ENCODE data around the gene PCDH8. TPM values are rescaled to one million over a fixed set of nuclear protein-coding genes. Genes with fewer than 3 reads are reported as not detected.

The PCDH8 gene
- total RNA-seq, 1 experiment from 2014 or later: not detected

GRCh38 chr13:52850072-52850395 is 1.6 kb upstream of the PCDH8 start:
- no peak overlapping the region for H2AFZ ChIP-seq (ENCODE audit: low read depth, low read length, poor library complexity, severe bottlenecking)
- no peaks in the 10 kb centered on the region for H4K20me1 ChIP-seq (ENCODE audit: insufficient read depth)
- no peak overlapping the region for H3K9ac ChIP-seq (ENCODE audit: low read length)
- ATAC-seq (no peak), DNase-seq (ENCODE audit: low read depth, low spot score) (no peak)
- intact Hi-C loops (cut with micrococcal nuclease): no loop called here
- H3K9me3 ChIP-seq (ENCODE audit: control insufficient read depth in 1 of 2, insufficient read depth in 1 of 2, low read depth in 1 of 2, low read length in 2 of 2): no peaks in the 10 kb centered on the region
- H3K4me3 ChIP-seq (replicated peaks in 1 of 2; ENCODE audit: low read depth in 1 of 2, low read length in 2 of 2): no peak overlapping the region
- no peaks in the 10 kb centered on the region for H3K36me3 ChIP-seq (ENCODE audit: control insufficient read depth in 1 of 2, insufficient read depth in 2 of 2, low read length in 2 of 2)
- no peak overlapping the region for H3K27ac ChIP-seq (ENCODE audit: low read depth, low read length)
- RAD21 ChIA-PET (ENCODE audit: low non-redundant PET in 1 of 2, low total read pairs in 2 of 2, uncharacterized antibody in 2 of 2, unreplicated experiment in 2 of 2): interaction anchor here in 1 of 2 experiments (0.7 kb wide), 1 partner anchor 185 kb away, joined by 3 read pairs; no protein-coding TSS in a partner anchor
- H3K27me3 ChIP-seq (ENCODE audit: insufficient read depth, low read length): 0 out of 2 replicates have a peak, but pooled peaks cover 7% of the 10 kb centered on the region
- no peaks in the 10 kb centered on the region for H3K9me2 ChIP-seq (ENCODE audit: insufficient read depth)
- CTCF ChIA-PET: interaction anchor here (0.9 to 1.1 kb wide), 2 partner anchors 12 to 118 kb away, joined by 3 read pairs; no protein-coding TSS in a partner anchor
- no TSS peak for BruUV-seq (replicated peaks)
- H3K4me1 ChIP-seq (ENCODE audit: control insufficient read depth in 1 of 2, insufficient read depth in 2 of 2, low read length in 2 of 2): no peaks in the 10 kb centered on the region
- H3K79me2 ChIP-seq (ENCODE audit: insufficient read depth, low read length): no peaks in the 10 kb centered on the region
- POLR2A ChIA-PET: no interaction called here
- no peak for TF ChIP-seq RAD21 (IDR thresholded peaks at IDR 0.05; ENCODE audit: low read depth)
- TF ChIP-seq CTCF (IDR thresholded peaks at IDR 0.05 in 2 of 3, conservative IDR thresholded peaks at IDR 0.05 in 1 of 3; ENCODE audit: borderline replicate concordance in 1 of 3, insufficient read depth in 1 of 3, low read depth in 2 of 3, low read length in 2 of 3): no peak
- no peak for TF ChIP-seq CEBPB (IDR thresholded peaks at IDR 0.05; ENCODE audit: low read depth)
- no peak for TF ChIP-seq FOSL1 (IDR thresholded peaks at IDR 0.05; ENCODE audit: low read depth)
- no peak for TF ChIP-seq SRF (IDR thresholded peaks at IDR 0.05; ENCODE audit: low read depth)
- TF ChIP-seq MAX (IDR thresholded peaks at IDR 0.05): no peak
- TF ChIP-seq ZFX (IDR thresholded peaks at IDR 0.05): no peak
- H3K4me2 ChIP-seq (ENCODE audit: low read length): no peak overlapping the region

All from HCT116 (cell line).